ENCODE results near the gene DNAJC22. TPM values are rescaled to one million over a fixed set of nuclear protein-coding genes. Genes with fewer than 3 reads are reported as not detected.
"Not testable (repeated sequence)": the region's sequence is repeated elsewhere in the genome, so short reads cannot be mapped to it uniquely, and the experiment has no call there.

The DNAJC22 gene
- total RNA-seq, 4 donors from 2014 or later, result 0.17 to 0.34 (median 0.26) TPM; not detected in 1

GRCh38 chr12:49375406-49375805, 28.7 kb downstream of the DNAJC22 start:
- 96% methylated on average over 1 of the region's 1 CpG for WGBS
- no peak for TF ChIP-seq EP300 (IDR thresholded peaks at IDR 0.05)
- no peak for TF ChIP-seq POLR2AphosphoS5 (IDR thresholded peaks at IDR 0.05)
- no peak for TF ChIP-seq POLR2A (IDR thresholded peaks at IDR 0.05; ENCODE audit: low read depth)
- TF ChIP-seq, protein P1, sequence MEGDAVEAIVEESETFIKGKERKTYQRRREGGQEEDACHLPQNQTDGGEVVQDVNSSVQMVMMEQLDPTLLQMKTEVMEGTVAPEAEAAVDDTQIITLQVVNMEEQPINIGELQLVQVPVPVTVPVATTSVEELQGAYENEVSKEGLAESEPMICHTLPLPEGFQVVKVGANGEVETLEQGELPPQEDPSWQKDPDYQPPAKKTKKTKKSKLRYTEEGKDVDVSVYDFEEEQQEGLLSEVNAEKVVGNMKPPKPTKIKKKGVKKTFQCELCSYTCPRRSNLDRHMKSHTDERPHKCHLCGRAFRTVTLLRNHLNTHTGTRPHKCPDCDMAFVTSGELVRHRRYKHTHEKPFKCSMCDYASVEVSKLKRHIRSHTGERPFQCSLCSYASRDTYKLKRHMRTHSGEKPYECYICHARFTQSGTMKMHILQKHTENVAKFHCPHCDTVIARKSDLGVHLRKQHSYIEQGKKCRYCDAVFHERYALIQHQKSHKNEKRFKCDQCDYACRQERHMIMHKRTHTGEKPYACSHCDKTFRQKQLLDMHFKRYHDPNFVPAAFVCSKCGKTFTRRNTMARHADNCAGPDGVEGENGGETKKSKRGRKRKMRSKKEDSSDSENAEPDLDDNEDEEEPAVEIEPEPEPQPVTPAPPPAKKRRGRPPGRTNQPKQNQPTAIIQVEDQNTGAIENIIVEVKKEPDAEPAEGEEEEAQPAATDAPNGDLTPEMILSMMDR (IDR thresholded peaks at IDR 0.05), result no peak

DNA sequence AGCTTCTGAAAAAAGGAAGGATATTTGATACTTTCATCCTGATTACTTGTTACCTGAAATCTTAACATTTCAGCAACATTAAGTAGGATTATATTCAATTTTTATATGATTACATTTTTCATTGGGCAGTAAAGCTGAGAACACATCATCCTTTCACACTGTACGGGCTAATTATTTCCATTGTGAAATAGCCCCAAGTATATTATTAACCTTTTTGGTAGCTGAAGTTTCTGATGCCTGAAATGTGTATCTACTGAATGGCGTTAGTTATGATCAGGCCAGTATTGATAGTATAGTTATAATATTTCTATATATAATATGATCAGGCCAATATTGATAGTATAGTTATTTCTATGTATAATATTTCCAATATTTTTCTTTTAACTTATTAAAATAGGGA, 30.7 kb downstream of the DNAJC22 start:
- TF ChIP-seq POLR2AphosphoS5 (IDR thresholded peaks at IDR 0.05) (no peak), EP300 (IDR thresholded peaks at IDR 0.05) (no peak), POLR2A (IDR thresholded peaks at IDR 0.05; ENCODE audit: low read depth) (no peak)
- TF ChIP-seq, protein P1 (IDR thresholded peaks at IDR 0.05), result no peak
- DNase-seq (ENCODE audit: extremely low spot score), result no peak
- no peak overlapping the region for H3K4me3 ChIP-seq
- intact Hi-C loops (cut with DNase I), result no loop called here
- H3K9me3 ChIP-seq, result no peaks in the 10 kb centered on the region
- H3K36me3 ChIP-seq, result peaks cover 0 to 9% (median 1%) of the 10 kb centered on the region in 4 donors
- H3K27me3 ChIP-seq, result no peaks in the 10 kb centered on the region
- H3K27ac ChIP-seq (replicated peaks in 1 of 4), result no peak overlapping the region
- 81% methylated on average over 2 of the region's 2 CpGs for WGBS
- H3K4me1 ChIP-seq, result no peaks in the 10 kb centered on the region

More at GRCh38 chr12:49375406-49375805, 28.7 kb downstream of the DNAJC22 start:
- Histone ChIP-seq H3K36me3 (peaks cover 0 to 9% (median 1%) of the 10 kb centered on the region in 4 donors), H3K9me3 (no peaks in the 10 kb centered on the region), H3K27ac (replicated peaks in 1 of 4) (no peak overlapping the region), H3K4me3 (no peak overlapping the region), H3K27me3 (no peaks in the 10 kb centered on the region), H3K4me1 (no peaks in the 10 kb centered on the region)
- DNase-seq (ENCODE audit: extremely low spot score), result no peak
- intact Hi-C loops (cut with DNase I), result no loop called here

- H3K36me3 ChIP-seq; H3K27me3 ChIP-seq; H3K27ac ChIP-seq (replicated peaks in 1 of 4); H3K4me1 ChIP-seq; intact Hi-C loops (cut with DNase I); H3K4me3 ChIP-seq; H3K9me3 ChIP-seq; DNase-seq (ENCODE audit: extremely low spot score): not testable (repeated sequence)
- 98% methylated on average over 9 of the region's 9 CpGs for WGBS
These were observed 33.5 kb downstream of the DNAJC22 start for GRCh38 chr12:49380184-49380583.

- H3K9me3 ChIP-seq, result no peaks in the 10 kb centered on the region
- H3K4me3 ChIP-seq, result no peak overlapping the region
- TF ChIP-seq POLR2A (IDR thresholded peaks at IDR 0.05; ENCODE audit: low read depth) (no peak), POLR2AphosphoS5 (IDR thresholded peaks at IDR 0.05) (no peak), EP300 (IDR thresholded peaks at IDR 0.05) (no peak)
- TF ChIP-seq, protein P1 (IDR thresholded peaks at IDR 0.05), result peak in 1 of 3 experiments; percentile 2
- intact Hi-C loops (cut with DNase I), result no loop called here
- H3K4me1 ChIP-seq, result no peaks in the 10 kb centered on the region
- no peak overlapping the region for H3K27ac ChIP-seq (replicated peaks in 1 of 4)
- 77% methylated on average over 18 of the region's 18 CpGs for WGBS
- H3K27me3 ChIP-seq, result no peaks in the 10 kb centered on the region
- no peaks in the 10 kb centered on the region for H3K36me3 ChIP-seq
- DNase-seq (ENCODE audit: extremely low spot score), result no peak
These were observed 42.1 kb downstream of the DNAJC22 start for GRCh38 chr12:49388682-49389386.

DNA sequence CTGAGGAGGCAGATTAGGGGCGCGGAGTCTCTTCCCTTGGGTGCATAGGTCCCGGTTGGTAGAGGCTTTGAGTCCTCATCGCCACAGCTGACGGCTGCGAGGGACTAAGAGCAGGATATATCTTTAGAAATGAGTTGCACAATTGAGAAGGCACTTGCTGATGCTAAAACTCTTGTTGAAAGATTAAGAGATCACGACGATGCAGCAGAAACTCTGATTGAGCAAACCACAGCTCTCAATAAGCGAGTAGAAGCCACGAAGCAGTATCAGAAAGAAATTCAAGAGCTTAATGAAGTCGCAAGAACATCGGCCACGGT, 42.7 kb downstream of the DNAJC22 start:
- Histone ChIP-seq H3K27me3 (no peaks in the 10 kb centered on the region), H3K9me3 (no peaks in the 10 kb centered on the region), H3K4me1 (no peaks in the 10 kb centered on the region), H3K4me3 (no peak overlapping the region), H3K27ac (replicated peaks in 1 of 4) (no peak overlapping the region), H3K36me3 (no peaks in the 10 kb centered on the region)
- WGBS, result 78% methylated on average over 13 of the region's 13 CpGs
- TF ChIP-seq POLR2AphosphoS5 (IDR thresholded peaks at IDR 0.05), result no peak
- no peak for TF ChIP-seq EP300 (IDR thresholded peaks at IDR 0.05)
- TF ChIP-seq, protein P1 (IDR thresholded peaks at IDR 0.05), result no peak
- no peak for TF ChIP-seq POLR2A (IDR thresholded peaks at IDR 0.05; ENCODE audit: low read depth)
- no peak for DNase-seq (ENCODE audit: extremely low spot score)
- intact Hi-C loops (cut with DNase I), result no loop called here
